ENCODE measurements around the gene ANKEF1. TPM values are rescaled to one million over a fixed set of nuclear protein-coding genes. Genes with fewer than 3 reads are reported as not detected.
A peak's percentile ranks its signal among the peaks of the same experiment; 100 is the strongest.

Gene ANKEF1
- total RNA-seq, 4 donors from 2014 or later, result 0.87 to 2.4 (median 1.7) TPM

- DNase-seq (ENCODE audit: low spot score in 2 of 2), result no peak
- Histone ChIP-seq H3K9me3 (no peaks in the 10 kb centered on the region), H3K4me3 (no peak overlapping the region), H3K27ac (no peak overlapping the region), H3K36me3 (no peaks in the 10 kb centered on the region), H3K27me3 (no peaks in the 10 kb centered on the region), H3K4me1 (no peaks in the 10 kb centered on the region)
- TF ChIP-seq POLR2A (IDR thresholded peaks at IDR 0.05), result no peak
- no peak for TF ChIP-seq EP300 (IDR thresholded peaks at IDR 0.05)
- 85 to 95% methylated on average over 4 of the region's 4 CpGs for WGBS, 2 donors
Observed at GRCh38 chr20:10089871-10090587, 55.2 kb downstream of the ANKEF1 start.

- H3K27ac ChIP-seq, result no peak overlapping the region
- WGBS, 2 donors, result 36 to 46% methylated on average over 2 of the region's 2 CpGs
- H3K27me3 ChIP-seq, result no peaks in the 10 kb centered on the region
- no peaks in the 10 kb centered on the region for H3K36me3 ChIP-seq
- no peak overlapping the region for H3K4me3 ChIP-seq
- peak in 1 of 2 donors; percentile 56 for DNase-seq (ENCODE audit: low spot score in 2 of 2)
- TF ChIP-seq EP300 (IDR thresholded peaks at IDR 0.05), result no peak
- no peak for TF ChIP-seq POLR2A (IDR thresholded peaks at IDR 0.05)
- peak; percentile 30 to 60 (median 52) for TF ChIP-seq CTCF (IDR thresholded peaks at IDR 0.05)
- no peaks in the 10 kb centered on the region for H3K4me1 ChIP-seq
- H3K9me3 ChIP-seq, result no peaks in the 10 kb centered on the region
Observed at GRCh38 chr20:10090588-10091166, 55.9 kb downstream of the ANKEF1 start.

- no peaks in the 10 kb centered on the region for H3K36me3 ChIP-seq
- WGBS, 2 donors, result 64 to 78% methylated on average over 2 of the region's 2 CpGs
- H3K4me3 ChIP-seq, result no peak overlapping the region
- H3K27me3 ChIP-seq, result no peaks in the 10 kb centered on the region
- no peak overlapping the region for H3K27ac ChIP-seq
- DNase-seq (ENCODE audit: low spot score in 2 of 2), result no peak
- no peaks in the 10 kb centered on the region for H3K9me3 ChIP-seq
- no peak for TF ChIP-seq POLR2A (IDR thresholded peaks at IDR 0.05)
- TF ChIP-seq EP300 (IDR thresholded peaks at IDR 0.05), result no peak
- no peak for TF ChIP-seq CTCF (IDR thresholded peaks at IDR 0.05)
- no peaks in the 10 kb centered on the region for H3K4me1 ChIP-seq
Observed at GRCh38 chr20:10093087-10093591, 58.4 kb downstream of the ANKEF1 start.

GRCh38 chr20:10094566-10095173 lies 59.9 kb downstream of the ANKEF1 start:
- 56 to 61% methylated on average over 5 of the region's 5 CpGs for WGBS, 2 donors
- no peaks in the 10 kb centered on the region for H3K4me1 ChIP-seq
- H3K27ac ChIP-seq, result no peak overlapping the region
- H3K36me3 ChIP-seq, result no peaks in the 10 kb centered on the region
- no peak overlapping the region for H3K4me3 ChIP-seq
- H3K27me3 ChIP-seq, result no peaks in the 10 kb centered on the region
- no peak for DNase-seq (ENCODE audit: low spot score in 2 of 2)
- no peaks in the 10 kb centered on the region for H3K9me3 ChIP-seq
- TF ChIP-seq EP300 (IDR thresholded peaks at IDR 0.05) (no peak), CTCF (IDR thresholded peaks at IDR 0.05) (no peak), POLR2A (IDR thresholded peaks at IDR 0.05) (no peak)

GRCh38 chr20:10096790-10097189 lies 62.0 kb downstream of the ANKEF1 start:
- Histone ChIP-seq H3K36me3 (no peaks in the 10 kb centered on the region), H3K27ac (no peak overlapping the region), H3K9me3 (no peaks in the 10 kb centered on the region), H3K4me3 (no peak overlapping the region), H3K4me1 (no peaks in the 10 kb centered on the region), H3K27me3 (no peaks in the 10 kb centered on the region)
- DNase-seq (ENCODE audit: low spot score in 2 of 2), result no peak
- TF ChIP-seq POLR2A (IDR thresholded peaks at IDR 0.05), result no peak
- TF ChIP-seq EP300 (IDR thresholded peaks at IDR 0.05), result no peak
- no peak for TF ChIP-seq CTCF (IDR thresholded peaks at IDR 0.05)
- WGBS, 2 donors, result 95 to 98% methylated on average over 3 of the region's 3 CpGs
